ENCODE measurements around the gene TRAPPC2L.

- TF ChIP-seq POLR2AphosphoS5 (IDR thresholded peaks at IDR 0.05) (no peak), CTCF (IDR thresholded peaks at IDR 0.05) (no peak)
Measured at GRCh38 chr16:88862968-88863367, 6.0 kb downstream of the TRAPPC2L start.
